ENCODE measurements around the gene ANO10. TPM values are rescaled to one million over a fixed set of nuclear protein-coding genes. Genes with fewer than 3 reads are reported as not detected.

ANO10 gene
- total RNA-seq, 4 donors from 2014 or later = 32.8 to 111 (median 54.3) TPM

GRCh38 chr3:43629741-43630140 is 7.9 kb upstream of the ANO10 start:
- intact Hi-C loops (cut with DNase I; ENCODE audit: low total_unique reads) = no loop called here
- Histone ChIP-seq H3K4me1 (no peaks in the 10 kb centered on the region), H3K36me3 (no peaks in the 10 kb centered on the region), H3K4me3 (no peak overlapping the region), H3K27me3 (no peaks in the 10 kb centered on the region), H3K27ac (no peak overlapping the region), H3K9me3 (no peaks in the 10 kb centered on the region)
- DNase-seq = no peak
- no peak for TF ChIP-seq POLR2A (IDR thresholded peaks at IDR 0.05)
- no peak for TF ChIP-seq CTCF (IDR thresholded peaks at IDR 0.05)

- no peak for DNase-seq
- no peak for TF ChIP-seq POLR2A (IDR thresholded peaks at IDR 0.05)
- no peak for TF ChIP-seq CTCF (IDR thresholded peaks at IDR 0.05)
- no peaks in the 10 kb centered on the region for H3K27me3 ChIP-seq
- H3K4me3 ChIP-seq = no peak overlapping the region
- no peaks in the 10 kb centered on the region for H3K4me1 ChIP-seq
- intact Hi-C loops (cut with DNase I; ENCODE audit: low total_unique reads) = no loop called here
- H3K27ac ChIP-seq = no peak overlapping the region
- H3K36me3 ChIP-seq = no peaks in the 10 kb centered on the region
- H3K9me3 ChIP-seq = no peaks in the 10 kb centered on the region
Measured at GRCh38 chr3:43629257-43629656, 7.4 kb upstream of the ANO10 start.

- Histone ChIP-seq H3K27ac (no peak overlapping the region), H3K27me3 (no peaks in the 10 kb centered on the region), H3K36me3 (no peaks in the 10 kb centered on the region), H3K4me3 (no peak overlapping the region), H3K9me3 (no peaks in the 10 kb centered on the region), H3K4me1 (no peaks in the 10 kb centered on the region)
- TF ChIP-seq CTCF (IDR thresholded peaks at IDR 0.05) = no peak
- no peak for TF ChIP-seq POLR2A (IDR thresholded peaks at IDR 0.05)
- intact Hi-C loops (cut with DNase I; ENCODE audit: low total_unique reads) = no loop called here
- DNase-seq = no peak
Measured at GRCh38 chr3:43627360-43627759, 5.5 kb upstream of the ANO10 start.

- Histone ChIP-seq H3K4me1 (no peaks in the 10 kb centered on the region), H3K27me3 (no peaks in the 10 kb centered on the region), H3K9me3 (no peaks in the 10 kb centered on the region), H3K4me3 (no peak overlapping the region), H3K27ac (no peak overlapping the region), H3K36me3 (no peaks in the 10 kb centered on the region)
- no peak for TF ChIP-seq CTCF (IDR thresholded peaks at IDR 0.05)
- intact Hi-C loops (cut with DNase I; ENCODE audit: low total_unique reads) = no loop called here
- DNase-seq = no peak
Measured at GRCh38 chr3:43624619-43625305, 3.0 kb upstream of the ANO10 start.

GRCh38 chr3:43620831-43621655 is 768 bp downstream of the ANO10 start:
- no peak for TF ChIP-seq CTCF (IDR thresholded peaks at IDR 0.05)
- no peak for TF ChIP-seq POLR2A (IDR thresholded peaks at IDR 0.05)
- Histone ChIP-seq H3K4me1 (no peaks in the 10 kb centered on the region), H3K27ac (peak overlapping the region; percentile 84 to 93), H3K4me3 (peak overlapping the region; percentile 78 to 97), H3K27me3 (no peaks in the 10 kb centered on the region), H3K9me3 (no peaks in the 10 kb centered on the region), H3K36me3 (no peaks in the 10 kb centered on the region)
- intact Hi-C loops (cut with DNase I; ENCODE audit: low total_unique reads) = no loop called here
- no peak for DNase-seq

All from uterus (tissue), 4 donors.